Activated CD4-positive, alpha-beta T cell treated with anti-CD3 and anti-CD28 coated beads, Interleukin-2, amount 10 ng/mL, durations not matched to agents 7 days and 5 days (primary cell): ENCODE data around the gene SLC2A9. TPM values are rescaled to one million over a fixed set of nuclear protein-coding genes. Genes with fewer than 3 reads are reported as not detected.
"Not testable (repeated sequence)": the region's sequence is repeated elsewhere in the genome, so short reads cannot be mapped to it uniquely, and the experiment has no call there.

ENCODE experiments used
- CTCF ChIA-PET: fragments of 350-600 bp; sonication (Branson Sonifier 250); formaldehyde crosslinking; loops from one replicate; lab custom pipeline; 2021; ENCODE audit warnings: antibody characterized with exemption; lab: Charles Lee
- POLR2A ChIA-PET: fragments of 350-600 bp; sonication (Branson Sonifier 250); formaldehyde crosslinking; loops from one replicate; lab custom pipeline; 2021; ENCODE audit warnings: antibody characterized with exemption; lab: Charles Lee
- DNase-seq: peaks from one replicate; pipeline ENCODE4 v3.0.0-alpha.2; 2020
- H3K27ac Mint-ChIP-seq: one replicate; pipeline ENCODE4 v1.8.0; 2021; ENCODE audit warnings: mild to moderate bottlenecking, moderate library complexity, mixed read lengths
- H3K27me3 Mint-ChIP-seq: one replicate; pipeline ENCODE4 v1.8.0; 2021; ENCODE audit warnings: mixed read lengths
- H3K36me3 Mint-ChIP-seq: one replicate; pipeline ENCODE4 v1.8.0; 2021; ENCODE audit warnings: low read depth, mixed read lengths
- H3K4me1 Mint-ChIP-seq: one replicate; pipeline ENCODE4 v1.8.0; 2021; ENCODE audit warnings: mixed read lengths
- H3K4me3 Mint-ChIP-seq: one replicate; pipeline ENCODE4 v1.8.0; 2021; ENCODE audit warnings: mild to moderate bottlenecking, moderate library complexity, mixed read lengths
- H3K9me3 Mint-ChIP-seq: one replicate; pipeline ENCODE4 v1.8.0; 2021; ENCODE audit warnings: mixed read lengths
- total RNA-seq, 2 experiments: library from RNA; stranded (reverse); gene quantifications; one replicate each; pipeline ENCODE4 v1.2.3, GENCODE V29; 2021

Gene SLC2A9
- total RNA-seq, 2 experiments from 2014 or later = 1.5 to 2.0 TPM

GRCh38 chr4:10001757-10002156 is 19.5 kb downstream of the SLC2A9 start:
- Mint-ChIP-seq H3K27ac (no peak overlapping the region), H3K9me3 (peaks cover 3% of the 10 kb centered on the region), H3K27me3 (no peaks in the 10 kb centered on the region), H3K4me1 (peaks cover 60% of the 10 kb centered on the region), H3K36me3 (peaks cover 2% of the 10 kb centered on the region), H3K4me3 (no peak overlapping the region)
- ChIA-PET POLR2A (no interaction called here), CTCF (interaction anchor here (4.8 kb wide), 1 partner anchor 13 kb away, joined by 26 read pairs; no protein-coding TSS in a partner anchor)
- DNase-seq = no peak

- Mint-ChIP-seq H3K27ac (no peak overlapping the region), H3K4me3 (no peak overlapping the region), H3K27me3 (no peaks in the 10 kb centered on the region), H3K4me1 (peaks cover 59% of the 10 kb centered on the region), H3K36me3 (peaks cover 2% of the 10 kb centered on the region), H3K9me3 (peaks cover 3% of the 10 kb centered on the region)
- CTCF ChIA-PET = no interaction called here
- POLR2A ChIA-PET = no interaction called here
- DNase-seq = no peak
Observed at GRCh38 chr4:9999956-10000561, 21.2 kb downstream of the SLC2A9 start.

GRCh38 chr4:9997886-9998285 is 23.4 kb downstream of the SLC2A9 start:
- no peak overlapping the region for H3K4me3 Mint-ChIP-seq
- no peak for DNase-seq
- H3K9me3 Mint-ChIP-seq = peaks cover 8% of the 10 kb centered on the region
- peaks cover 62% of the 10 kb centered on the region for H3K4me1 Mint-ChIP-seq
- peaks cover 5% of the 10 kb centered on the region for H3K36me3 Mint-ChIP-seq
- ChIA-PET CTCF (interaction anchor here (0.6 to 1.2 kb wide), 3 partner anchors 15 to 294 kb away, joined by 3 read pairs; no protein-coding TSS in a partner anchor), POLR2A (no interaction called here)
- no peaks in the 10 kb centered on the region for H3K27me3 Mint-ChIP-seq
- no peak overlapping the region for H3K27ac Mint-ChIP-seq

GRCh38 chr4:9996319-9997110 is 24.8 kb downstream of the SLC2A9 start:
- peaks cover 10% of the 10 kb centered on the region for H3K9me3 Mint-ChIP-seq
- POLR2A ChIA-PET = interaction anchor here (0.7 kb wide), 1 partner anchor 17 kb away, joined by 3 read pairs; no protein-coding TSS in a partner anchor
- H3K27me3 Mint-ChIP-seq = no peaks in the 10 kb centered on the region

GRCh38 chr4:9994246-9994847 is 26.9 kb downstream of the SLC2A9 start:
- peak; percentile 22 for DNase-seq
- Mint-ChIP-seq H3K36me3 (peaks cover 5% of the 10 kb centered on the region), H3K4me1 (peaks cover 44% of the 10 kb centered on the region), H3K9me3 (peaks cover 6% of the 10 kb centered on the region), H3K27me3 (no peaks in the 10 kb centered on the region), H3K4me3 (no peak overlapping the region), H3K27ac (peak overlapping the region; percentile 78)
- POLR2A ChIA-PET = interaction anchor here (0.5 kb wide), 1 partner anchor 1653 kb away, joined by 3 read pairs; no protein-coding TSS in a partner anchor
- CTCF ChIA-PET = interaction anchor here (0.8 to 2.5 kb wide), 4 partner anchors 10 to 291 kb away, joined by 3 to 9 read pairs (median 4); no protein-coding TSS in a partner anchor

More at GRCh38 chr4:9996319-9997110, 24.8 kb downstream of the SLC2A9 start:
- CTCF ChIA-PET = interaction anchor here (1.0 to 1.2 kb wide), 2 partner anchors 14 to 294 kb away, joined by 3 to 4 read pairs; no protein-coding TSS in a partner anchor
- Mint-ChIP-seq H3K4me1 (peaks cover 55% of the 10 kb centered on the region), H3K27ac (no peak overlapping the region), H3K36me3 (peaks cover 6% of the 10 kb centered on the region), H3K4me3 (no peak overlapping the region)
- DNase-seq = no peak

- ChIA-PET POLR2A (no interaction called here), CTCF (interaction anchor here (0.6 to 1.5 kb wide), 2 partner anchors 24 to 171 kb away, joined by 3 read pairs; no protein-coding TSS in a partner anchor)
- H3K9me3 Mint-ChIP-seq = peaks cover 6% of the 10 kb centered on the region
- peaks cover 5% of the 10 kb centered on the region for H3K36me3 Mint-ChIP-seq
- H3K4me1 Mint-ChIP-seq = peaks cover 20% of the 10 kb centered on the region
- no peak for DNase-seq
- no peak overlapping the region for H3K4me3 Mint-ChIP-seq
- H3K27me3 Mint-ChIP-seq = no peaks in the 10 kb centered on the region
- H3K27ac Mint-ChIP-seq = no peak overlapping the region
Observed at GRCh38 chr4:9989918-9990635, 31.2 kb downstream of the SLC2A9 start.

GRCh38 chr4:9988933-9989332 is 32.4 kb downstream of the SLC2A9 start:
- POLR2A ChIA-PET = no interaction called here
- peaks cover 5% of the 10 kb centered on the region for H3K36me3 Mint-ChIP-seq
- no peaks in the 10 kb centered on the region for H3K27me3 Mint-ChIP-seq
- no peak overlapping the region for H3K27ac Mint-ChIP-seq
- H3K9me3 Mint-ChIP-seq = peaks cover 8% of the 10 kb centered on the region
- H3K4me1 Mint-ChIP-seq = peaks cover 9% of the 10 kb centered on the region
- CTCF ChIA-PET = interaction anchor here (1.5 kb wide), 1 partner anchor 25 kb away, joined by 3 read pairs; no protein-coding TSS in a partner anchor
- H3K4me3 Mint-ChIP-seq = no peak overlapping the region
- no peak for DNase-seq

GRCh38 chr4:9988363-9988749 is 32.9 kb downstream of the SLC2A9 start:
- DNase-seq = no peak
- H3K27ac Mint-ChIP-seq = no peak overlapping the region
- CTCF ChIA-PET = no interaction called here

GRCh38 chr4:9987749-9988362 is 33.4 kb downstream of the SLC2A9 start:
- Mint-ChIP-seq H3K27me3 (no peaks in the 10 kb centered on the region), H3K4me1 (no peaks in the 10 kb centered on the region), H3K27ac (no peak overlapping the region), H3K9me3 (peaks cover 4% of the 10 kb centered on the region), H3K36me3 (peaks cover 2% of the 10 kb centered on the region), H3K4me3 (no peak overlapping the region)
- DNase-seq = no peak
- CTCF ChIA-PET = no interaction called here
- POLR2A ChIA-PET = no interaction called here

More at GRCh38 chr4:9988363-9988749, 32.9 kb downstream of the SLC2A9 start:
- peaks cover 5% of the 10 kb centered on the region for H3K36me3 Mint-ChIP-seq
- H3K4me1 Mint-ChIP-seq = peaks cover 4% of the 10 kb centered on the region
- H3K27me3 Mint-ChIP-seq = no peaks in the 10 kb centered on the region
- H3K9me3 Mint-ChIP-seq = peaks cover 8% of the 10 kb centered on the region
- POLR2A ChIA-PET = no interaction called here
- no peak overlapping the region for H3K4me3 Mint-ChIP-seq

GRCh38 chr4:9984621-9985020 is 36.7 kb downstream of the SLC2A9 start:
- no peaks in the 10 kb centered on the region for H3K4me1 Mint-ChIP-seq
- no peak overlapping the region for H3K27ac Mint-ChIP-seq
- H3K36me3 Mint-ChIP-seq = peaks cover 1% of the 10 kb centered on the region
- DNase-seq = no peak
- ChIA-PET POLR2A (no interaction called here), CTCF (no interaction called here)
- peaks cover 7% of the 10 kb centered on the region for H3K9me3 Mint-ChIP-seq
- no peak overlapping the region for H3K4me3 Mint-ChIP-seq
- no peaks in the 10 kb centered on the region for H3K27me3 Mint-ChIP-seq

GRCh38 chr4:9983211-9983610 is 38.1 kb downstream of the SLC2A9 start:
- DNase-seq = no peak
- no peak overlapping the region for H3K4me3 Mint-ChIP-seq
- no peaks in the 10 kb centered on the region for H3K4me1 Mint-ChIP-seq
- H3K36me3 Mint-ChIP-seq = peaks cover 1% of the 10 kb centered on the region
- H3K27ac Mint-ChIP-seq = no peak overlapping the region
- peaks cover 7% of the 10 kb centered on the region for H3K9me3 Mint-ChIP-seq
- CTCF ChIA-PET = interaction anchor here (0.6 kb wide), 1 partner anchor 358 kb away, joined by 3 read pairs; no protein-coding TSS in a partner anchor
- POLR2A ChIA-PET = no interaction called here
- no peaks in the 10 kb centered on the region for H3K27me3 Mint-ChIP-seq

GRCh38 chr4:9981899-9982298 is 39.4 kb downstream of the SLC2A9 start:
- H3K36me3 Mint-ChIP-seq, DNase-seq, H3K9me3 Mint-ChIP-seq, POLR2A ChIA-PET, H3K27me3 Mint-ChIP-seq, H3K4me1 Mint-ChIP-seq, CTCF ChIA-PET, H3K4me3 Mint-ChIP-seq, H3K27ac Mint-ChIP-seq: not testable (repeated sequence)
